K562 (cell line): ENCODE measurements around the gene MOB4. TPM values are rescaled to one million over a fixed set of nuclear protein-coding genes. Genes with fewer than 3 reads are reported as not detected.

ENCODE experiments used
- CBFA2T2 ChIP-seq: fragments of 450-650 bp; conservative IDR thresholded peaks from 2 replicates; pipeline ENCODE4 v1.6.1; 2017; ENCODE audit warnings: mild to moderate bottlenecking
- EGR1 ChIP-seq: fragments of 450-650 bp; conservative IDR thresholded peaks from 2 replicates; pipeline ENCODE4 v1.6.1; 2017; ENCODE audit warnings: mild to moderate bottlenecking
- FOXP1 ChIP-seq: sonication (generic); formaldehyde crosslinking; IDR thresholded peaks from 2 replicates; pipeline ENCODE4 v1.8.0; 2022; ENCODE audit warnings: mild to moderate bottlenecking, missing genetic modification reagents
- KAT7 ChIP-seq: sonication (generic); formaldehyde crosslinking; IDR thresholded peaks from 2 replicates; pipeline ENCODE4 v1.8.0; 2022; ENCODE audit warnings: missing genetic modification reagents, mild to moderate bottlenecking, borderline replicate concordance
- KLF16 ChIP-seq: IDR thresholded peaks from 2 replicates; pipeline ENCODE4 v1.6.1; 2016; ENCODE audit warnings: antibody characterized with exemption
- RBFOX2 ChIP-seq: fragments of 200-400 bp; formaldehyde crosslinking; IDR thresholded peaks from 2 replicates; pipeline ENCODE4 v1.6.1; 2017; ENCODE audit warnings: low read depth, mild to moderate bottlenecking, low read length, moderate library complexity
- TARDBP ChIP-seq: fragments of 450-650 bp; IDR thresholded peaks from 2 replicates; pipeline ENCODE4 v1.6.1; 2016
- ZC3H4 ChIP-seq: sonication (generic); formaldehyde crosslinking; IDR thresholded peaks from 2 replicates; pipeline ENCODE4 v1.9.0; 2021; ENCODE audit warnings: missing genetic modification reagents, borderline replicate concordance
- ZNF24 ChIP-seq: fragments of 450-650 bp; IDR thresholded peaks from 2 replicates; pipeline ENCODE4 v1.6.1; 2016
- polyA plus RNA-seq, 8 experiments: library from polyadenylated mRNA; depleted of rRNA in 4 of 8; stranded (reverse) in 5 of 8; unstranded in 3 of 8; fragments of >200 nt; fragmentation: Nextera tagmentation in 2 of 8; fragmentation: Illumina TruSeq in 1 of 8; extraction: Ambion mirVana in 2 of 8; extraction: Trizol in 1 of 8; gene quantifications; 2 replicates each; pipeline versions ENCODE4 v1.2.1 to v1.2.3, GENCODE V29; 2011 to 2014; ENCODE audit warnings: inconsistent platforms in 1 of 8, missing spikeins in 1 of 8
- total RNA-seq, 7 experiments: library from RNA; depleted of rRNA in 6 of 7; stranded (reverse); fragments of >200 nt in 6 of 7; fragmentation: Illumina TruSeq in 2 of 7; extraction: Trizol in 2 of 7; gene quantifications; 2 replicates each; pipeline versions ENCODE4 v1.2.1 to v1.2.3, GENCODE V29; 2011 to 2021; ENCODE audit warnings: low replicate concordance in 1 of 7
- TF ChIP-seq, protein P1 (sequence below): sonication (generic); formaldehyde crosslinking; IDR thresholded peaks from 2 replicates; pipeline ENCODE4 v1.9.0; 2022; ENCODE audit warnings: mild to moderate bottlenecking, missing genetic modification reagents
- TF ChIP-seq, protein P2 (sequence below), 2 experiments: IDR thresholded peaks; 2 replicates each; pipeline ENCODE4 v1.6.1; 2011; ENCODE audit warnings: borderline replicate concordance in 1 of 2, control low read depth in 1 of 2, low read depth in 1 of 2, low read length in 1 of 2, mild to moderate bottlenecking in 1 of 2, mixed read lengths in 1 of 2, moderate library complexity in 1 of 2; ENCODE audit not compliant: insufficient read depth in 1 of 2, insufficient read length in 1 of 2, poor library complexity in 1 of 2, severe bottlenecking in 1 of 2; ENCODE audit errors: extremely low read depth in 1 of 2
- TF ChIP-seq, protein P3 (sequence below): sonication (generic); formaldehyde crosslinking; IDR thresholded peaks from 2 replicates; pipeline ENCODE4 v1.8.1; 2023; ENCODE audit warnings: mild to moderate bottlenecking, missing genetic modification reagents

The MOB4 gene
- total and polyA plus RNA-seq, 9 of the 15 experiments (the other 6 are each of a cell fraction or from before 2014, with no cell fraction given) = 13.5 to 30.8 (median 22.2) TPM

DNA sequence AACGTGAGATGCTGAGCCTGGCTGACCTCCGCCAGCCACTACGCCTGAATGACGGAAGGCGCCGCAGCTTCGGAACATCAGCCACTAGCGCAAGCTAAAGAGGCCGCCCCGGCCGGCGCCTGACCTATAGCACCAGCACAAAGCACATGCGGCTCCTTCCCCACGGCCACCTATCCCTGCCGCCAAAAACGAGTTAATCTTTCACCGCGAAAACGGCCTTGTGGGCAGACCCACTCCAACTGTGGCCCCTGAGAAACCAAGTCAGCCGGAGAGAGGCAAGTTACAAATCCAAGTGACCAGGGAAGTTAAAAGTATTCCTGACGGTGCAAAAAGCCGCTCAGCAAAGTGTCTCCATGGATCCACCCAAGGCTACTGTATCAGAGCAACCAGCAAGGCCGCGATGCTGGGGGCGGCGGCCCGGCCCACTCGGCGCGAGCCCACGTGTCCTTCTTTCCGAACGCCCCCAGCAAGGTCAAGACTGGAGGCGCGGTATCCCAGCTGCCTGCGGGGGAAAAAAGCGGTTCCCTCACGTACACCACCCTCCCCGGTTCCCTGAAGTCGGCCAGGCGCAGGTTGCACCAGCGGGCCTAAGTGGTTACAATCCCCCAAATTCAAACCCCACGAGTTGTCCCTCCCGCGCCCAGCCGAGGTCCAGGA, 16.8 kb upstream of the MOB4 start (continued):
- no peak for TF ChIP-seq TARDBP
- peak; percentile 73 for TF ChIP-seq EGR1
- peak; percentile 86 for TF ChIP-seq RBFOX2
- TF ChIP-seq CBFA2T2 = no peak
- TF ChIP-seq KAT7 (CRISPR knock-in tag) = 0 out of 2 replicates have a peak, but pooled peaks have one; percentile 25
- 0 out of 2 replicates have a peak, but pooled peaks have one; percentile 3 for TF ChIP-seq FOXP1 (CRISPR knock-in tag)
- no peak for TF ChIP-seq KLF16
- TF ChIP-seq, protein P1, sequence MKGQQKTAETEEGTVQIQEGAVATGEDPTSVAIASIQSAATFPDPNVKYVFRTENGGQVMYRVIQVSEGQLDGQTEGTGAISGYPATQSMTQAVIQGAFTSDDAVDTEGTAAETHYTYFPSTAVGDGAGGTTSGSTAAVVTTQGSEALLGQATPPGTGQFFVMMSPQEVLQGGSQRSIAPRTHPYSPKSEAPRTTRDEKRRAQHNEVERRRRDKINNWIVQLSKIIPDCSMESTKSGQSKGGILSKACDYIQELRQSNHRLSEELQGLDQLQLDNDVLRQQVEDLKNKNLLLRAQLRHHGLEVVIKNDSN (CRISPR knock-in tag) = peak; percentile 22; the same call in 1 of the 2 replicates
- TF ChIP-seq ZNF24 = 0 out of 2 replicates have a peak, but pooled peaks have one; percentile 34
- TF ChIP-seq, protein P2, sequence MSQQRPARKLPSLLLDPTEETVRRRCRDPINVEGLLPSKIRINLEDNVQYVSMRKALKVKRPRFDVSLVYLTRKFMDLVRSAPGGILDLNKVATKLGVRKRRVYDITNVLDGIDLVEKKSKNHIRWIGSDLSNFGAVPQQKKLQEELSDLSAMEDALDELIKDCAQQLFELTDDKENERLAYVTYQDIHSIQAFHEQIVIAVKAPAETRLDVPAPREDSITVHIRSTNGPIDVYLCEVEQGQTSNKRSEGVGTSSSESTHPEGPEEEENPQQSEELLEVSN (IDR thresholded peaks at IDR 0.05; ENCODE audit: borderline replicate concordance in 1 of 2, extremely low read depth in 1 of 2, insufficient read depth in 1 of 2, insufficient read length in 1 of 2, low read depth in 1 of 2, low read length in 1 of 2, poor library complexity in 1 of 2, severe bottlenecking in 1 of 2) = peak in 1 of 2 experiments; percentile 48
- peak; percentile 75; the same call in 1 of the 2 replicates for TF ChIP-seq ZC3H4
- TF ChIP-seq, protein P3, sequence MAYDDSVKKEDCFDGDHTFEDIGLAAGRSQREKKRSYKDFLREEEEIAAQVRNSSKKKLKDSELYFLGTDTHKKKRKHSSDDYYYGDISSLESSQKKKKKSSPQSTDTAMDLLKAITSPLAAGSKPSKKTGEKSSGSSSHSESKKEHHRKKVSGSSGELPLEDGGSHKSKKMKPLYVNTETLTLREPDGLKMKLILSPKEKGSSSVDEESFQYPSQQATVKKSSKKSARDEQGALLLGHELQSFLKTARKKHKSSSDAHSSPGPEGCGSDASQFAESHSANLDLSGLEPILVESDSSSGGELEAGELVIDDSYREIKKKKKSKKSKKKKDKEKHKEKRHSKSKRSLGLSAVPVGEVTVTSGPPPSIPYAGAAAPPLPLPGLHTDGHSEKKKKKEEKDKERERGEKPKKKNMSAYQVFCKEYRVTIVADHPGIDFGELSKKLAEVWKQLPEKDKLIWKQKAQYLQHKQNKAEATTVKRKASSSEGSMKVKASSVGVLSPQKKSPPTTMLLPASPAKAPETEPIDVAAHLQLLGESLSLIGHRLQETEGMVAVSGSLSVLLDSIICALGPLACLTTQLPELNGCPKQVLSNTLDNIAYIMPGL (CRISPR knock-in tag) = no peak
